ENCODE results near the gene PCDH9.
A peak's percentile ranks its signal among the peaks of the same experiment; 100 is the strongest.

The PCDH9 gene

DNA sequence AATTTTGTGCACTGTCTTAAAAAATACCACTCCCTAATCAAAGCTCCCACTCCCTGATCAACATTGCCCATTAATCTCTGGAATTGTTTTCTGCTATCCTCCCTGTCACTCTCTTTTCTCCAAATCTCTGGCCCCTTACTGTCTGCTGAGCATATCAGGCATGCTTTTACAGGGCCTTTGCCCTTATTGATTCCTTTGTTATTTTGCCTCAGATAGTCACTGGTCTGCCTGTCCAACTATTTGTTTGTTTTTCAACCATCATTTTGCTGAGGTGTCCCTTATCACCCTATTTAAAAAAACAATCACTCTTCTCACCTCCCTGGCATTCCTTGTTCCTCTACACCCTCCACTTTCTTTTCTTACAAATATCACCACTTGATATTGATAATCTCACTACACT lies 153.0 kb downstream of the PCDH9 start:
- DNase-seq, result no peak

DNA sequence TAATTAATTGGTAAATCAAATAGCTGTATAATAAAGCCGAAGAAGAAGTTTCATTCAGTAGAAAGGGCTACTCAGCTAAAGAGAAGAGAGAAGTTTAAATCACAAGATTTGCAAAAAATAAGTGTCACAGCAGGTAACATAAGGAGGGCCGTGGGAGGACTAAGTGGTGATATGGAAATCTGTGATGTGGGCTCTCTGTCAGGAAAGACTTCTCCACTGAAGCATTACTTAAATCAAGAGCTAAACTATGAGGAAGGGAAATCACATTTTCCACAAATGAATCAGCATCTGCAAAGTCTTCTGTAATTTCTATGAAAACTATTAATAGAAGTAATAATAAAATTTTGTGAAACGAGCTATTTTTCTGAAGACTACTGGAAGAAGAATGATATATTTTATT lies 153.8 kb downstream of the PCDH9 start:
- DNase-seq, result no peak

- no peak for DNase-seq
Measured at GRCh38 chr13:67075239-67075638, 154.9 kb downstream of the PCDH9 start.

DNA sequence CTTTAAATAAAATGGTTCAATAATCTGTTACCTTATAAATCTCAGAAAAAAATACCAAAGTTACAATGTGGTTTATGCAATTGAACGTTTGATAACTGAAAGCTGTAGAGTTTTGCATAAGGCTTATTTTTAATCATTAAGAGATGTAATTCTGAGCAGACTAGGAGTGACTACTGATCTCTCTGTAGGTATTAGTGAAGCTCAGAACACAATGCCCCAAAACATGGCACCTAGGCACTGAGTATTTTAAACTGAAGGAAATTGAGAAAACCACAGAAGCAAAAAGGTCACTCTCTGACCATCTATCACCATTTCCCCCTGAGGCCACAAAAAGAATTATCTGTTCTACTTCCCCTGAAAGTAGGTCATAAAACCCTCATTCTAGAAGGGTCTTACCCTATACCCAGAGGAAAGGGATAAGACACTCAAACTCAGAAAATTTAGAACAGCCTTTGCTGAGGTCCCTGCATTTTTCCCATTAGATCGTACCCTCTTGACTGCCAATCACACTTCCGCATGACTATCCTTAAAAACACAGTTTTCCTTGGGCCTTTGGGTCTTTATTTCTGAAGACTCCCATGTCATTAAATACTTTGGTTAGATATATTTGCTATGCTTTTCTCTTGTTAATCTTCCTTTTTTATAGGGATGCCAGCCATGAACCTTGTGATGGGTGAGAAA lies 158.1 kb downstream of the PCDH9 start:
- DNase-seq, result no peak

DNA sequence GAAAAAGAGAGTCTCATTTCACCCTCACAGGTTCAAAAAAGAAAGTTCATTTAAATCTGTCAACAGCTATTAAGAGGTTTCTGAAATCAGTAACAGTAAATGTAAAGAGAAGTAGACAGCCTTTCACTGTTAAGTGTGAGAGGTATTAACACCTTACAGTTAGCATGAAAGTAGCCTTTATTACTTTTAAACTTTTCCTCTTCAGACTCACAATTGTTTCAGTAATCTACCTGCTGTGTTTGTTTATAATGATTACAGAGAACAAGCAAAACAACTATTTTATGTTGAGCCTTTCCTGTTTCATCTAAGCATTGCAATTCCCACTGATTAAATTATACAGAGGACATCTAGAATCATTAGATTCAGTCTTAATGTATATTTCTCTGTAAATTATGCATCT lies 159.8 kb downstream of the PCDH9 start:
- no peak for DNase-seq

GRCh38 chr13:67069117-67069767 lies 160.9 kb downstream of the PCDH9 start:
- DNase-seq, result no peak

- no peak for DNase-seq
Measured at GRCh38 chr13:67064920-67065319, 165.2 kb downstream of the PCDH9 start.

DNA sequence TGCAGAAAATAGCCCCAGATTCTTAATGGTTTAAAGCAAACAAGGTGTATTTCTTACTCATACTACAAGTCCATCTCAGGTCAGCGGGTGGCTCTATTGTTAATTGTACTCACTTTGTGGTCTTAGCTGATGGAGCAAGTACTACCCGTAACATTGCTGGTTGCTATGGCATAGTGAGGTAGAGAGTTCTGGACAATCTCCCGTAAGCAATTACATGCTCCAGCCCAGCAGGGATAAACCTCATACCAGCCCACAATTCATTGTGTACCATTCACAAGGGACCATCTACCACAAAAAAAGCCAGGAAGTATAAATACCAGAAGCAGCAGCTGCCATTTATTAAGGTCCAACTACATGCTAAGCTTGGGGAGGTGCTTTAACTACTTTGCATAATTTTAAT lies 167.1 kb downstream of the PCDH9 start:
- DNase-seq, result no peak

GRCh38 chr13:67062160-67062559 lies 168.0 kb downstream of the PCDH9 start:
- no peak for DNase-seq

GRCh38 chr13:67061750-67062149 lies 168.4 kb downstream of the PCDH9 start:
- no peak for DNase-seq

DNA sequence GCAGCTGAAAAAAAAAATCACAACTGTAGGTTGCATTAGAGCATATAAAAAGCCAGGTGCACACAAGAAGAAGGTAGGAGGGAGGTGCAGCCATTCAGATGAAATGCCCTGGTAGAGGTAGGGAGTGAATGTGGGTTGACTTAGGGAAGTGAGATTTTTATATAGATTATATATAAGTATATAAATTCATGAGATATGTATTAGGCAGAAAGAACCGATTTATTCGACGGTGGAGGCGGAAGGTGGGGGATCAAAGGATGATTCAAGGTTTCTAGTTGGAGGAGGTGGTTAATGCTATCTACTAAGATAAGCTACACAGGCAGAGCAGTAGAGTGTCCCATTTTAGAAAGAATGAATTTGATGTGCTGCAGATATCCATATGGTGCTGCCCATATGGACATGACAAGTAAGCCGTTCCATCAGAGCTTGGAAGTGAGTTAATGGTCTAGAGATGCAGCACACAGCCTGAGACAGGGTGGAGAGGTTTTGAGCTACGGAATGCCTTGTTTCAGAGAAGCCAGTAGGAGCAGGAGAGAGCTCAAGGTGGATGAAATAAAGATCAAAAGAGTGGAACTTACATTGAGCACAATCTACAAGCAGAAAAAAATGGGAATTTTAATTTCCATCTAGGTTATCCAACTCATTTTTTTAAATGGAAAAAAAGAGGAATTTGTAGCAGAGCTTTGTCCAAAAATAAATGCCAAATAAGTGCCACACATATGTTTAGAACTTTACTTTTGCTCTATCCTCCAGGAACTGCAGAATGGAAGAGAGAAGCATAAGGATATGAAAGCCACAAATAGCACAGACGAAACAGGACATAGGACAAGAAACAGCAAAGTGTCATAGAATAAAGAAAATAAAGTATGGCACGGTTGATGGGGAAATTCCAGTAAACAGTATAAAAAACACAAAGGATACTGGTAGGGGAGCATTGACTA lies 177.3 kb downstream of the PCDH9 start:
- no peak for DNase-seq

DNA sequence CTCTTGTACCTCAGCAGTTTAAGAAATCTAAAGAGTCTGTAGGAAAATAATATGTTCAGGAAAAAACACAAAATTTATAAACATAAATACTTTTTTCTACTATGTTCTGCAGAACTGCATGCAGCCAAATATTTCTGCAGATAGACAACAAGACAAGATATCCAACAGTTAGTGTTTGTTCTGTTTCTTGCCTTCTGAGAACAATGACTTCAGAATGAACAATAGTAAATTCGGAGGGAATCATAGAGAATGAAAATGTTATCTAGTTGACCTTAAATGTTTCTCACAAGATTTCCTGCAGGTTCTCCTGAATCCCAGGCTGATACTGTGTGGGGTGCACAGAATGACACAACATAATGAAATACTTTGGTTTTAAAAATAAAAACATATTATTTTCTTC lies 180.4 kb downstream of the PCDH9 start:
- DNase-seq, result no peak

GRCh38 chr13:67048821-67049150 lies 181.3 kb downstream of the PCDH9 start:
- DNase-seq, result no peak

GRCh38 chr13:67048084-67048820 lies 181.9 kb downstream of the PCDH9 start:
- no peak for DNase-seq

DNA sequence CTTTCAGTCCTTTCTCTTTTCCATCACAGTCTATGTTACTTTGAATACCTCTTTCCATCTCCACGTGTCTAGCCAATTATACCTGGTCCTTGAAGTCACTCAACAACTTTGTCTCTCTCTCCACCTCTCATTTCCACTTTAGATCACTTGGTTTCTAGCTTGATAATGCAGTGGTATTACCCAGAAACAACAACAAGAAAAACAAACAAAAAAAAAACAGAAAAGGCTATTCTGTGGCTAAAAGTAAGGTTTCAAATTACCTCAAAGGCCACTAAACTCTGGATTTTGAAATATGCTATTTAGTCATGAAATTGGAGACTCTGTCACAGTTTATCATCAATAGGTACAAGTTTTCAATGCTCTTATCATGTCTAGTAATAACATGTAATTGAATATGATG lies 184.8 kb downstream of the PCDH9 start:
- DNase-seq, result no peak

GRCh38 chr13:67043901-67044300 lies 186.2 kb downstream of the PCDH9 start:
- no peak for DNase-seq

DNA sequence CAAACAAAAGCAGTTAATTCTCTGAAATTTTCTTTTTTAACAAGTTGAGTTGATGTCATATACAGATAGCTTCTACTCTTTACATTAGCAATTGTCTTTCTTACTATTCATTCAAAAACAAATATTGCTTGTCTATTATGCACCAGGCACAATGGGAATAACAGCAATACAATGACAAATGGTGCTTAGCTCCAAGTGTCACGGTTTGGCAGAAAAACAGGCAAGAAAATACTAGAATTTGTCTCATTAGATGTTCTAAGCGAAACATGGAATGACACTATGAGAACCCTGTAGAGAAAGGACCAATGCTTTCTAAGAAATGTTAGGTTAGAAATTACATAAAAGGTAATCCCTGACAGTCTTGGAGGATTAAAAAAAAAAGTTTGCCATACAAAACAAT lies 187.6 kb downstream of the PCDH9 start:
- no peak for DNase-seq

- no peak for DNase-seq
Measured at GRCh38 chr13:67036699-67037457, 193.3 kb downstream of the PCDH9 start.

GRCh38 chr13:67033170-67033569 lies 197.0 kb downstream of the PCDH9 start:
- DNase-seq, result no peak

DNA sequence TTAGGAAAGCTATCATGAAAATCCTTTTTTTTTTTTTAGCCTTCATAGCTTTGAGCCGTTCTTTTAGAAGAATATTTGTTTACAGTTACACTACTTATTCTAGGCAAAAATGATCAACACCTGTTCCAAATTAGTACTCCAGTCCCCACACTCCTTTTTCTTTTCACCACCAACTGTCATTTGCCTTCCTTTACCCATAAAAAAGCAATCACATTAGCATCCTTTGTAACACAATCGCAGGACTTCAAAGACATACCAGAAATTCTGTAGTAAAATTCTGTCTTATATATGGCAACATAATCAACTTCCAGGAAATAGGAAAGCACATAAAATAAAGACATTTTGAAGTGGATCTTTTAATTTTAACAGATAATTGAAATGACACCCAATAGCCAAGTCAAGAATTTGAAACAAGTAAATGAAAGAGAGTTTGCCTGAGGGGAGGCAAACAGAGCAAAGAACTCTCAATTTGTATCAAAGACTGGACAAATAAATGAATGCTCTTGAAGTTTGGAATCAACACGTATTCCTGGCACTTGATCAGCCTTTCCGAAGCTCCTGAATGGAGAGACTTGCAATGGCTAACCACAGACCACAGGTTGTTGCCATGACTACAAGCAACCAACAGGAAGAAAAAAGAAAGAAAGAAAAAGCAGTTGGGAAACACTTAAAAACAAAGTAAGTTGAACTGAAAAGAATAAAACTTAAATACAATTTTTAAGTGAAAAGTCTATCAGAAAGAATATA lies 206.8 kb downstream of the PCDH9 start:
- peak; percentile 40 for DNase-seq

GRCh38 chr13:67018775-67019174 lies 211.4 kb downstream of the PCDH9 start:
- DNase-seq, result no peak

DNA sequence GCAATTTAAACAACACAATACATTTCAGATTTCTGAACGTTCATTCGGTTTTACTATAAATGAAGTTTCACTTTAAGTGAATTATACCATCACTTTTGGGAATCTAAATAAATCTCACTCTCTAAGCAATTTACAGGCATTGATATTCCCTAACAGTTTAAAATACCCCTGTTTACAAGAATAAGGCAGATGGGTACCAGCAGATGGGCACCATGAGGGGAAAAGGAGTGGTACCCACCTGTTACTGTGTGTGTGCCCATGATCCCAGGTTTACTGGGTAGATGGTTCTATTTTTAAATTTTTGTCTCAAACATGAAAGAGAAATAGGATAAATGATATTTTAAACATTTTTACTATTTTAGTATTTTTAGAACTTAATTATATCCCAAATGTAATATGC lies 212.9 kb downstream of the PCDH9 start:
- DNase-seq, result no peak
